B cell (primary cell): Measurements from ENCODE around the gene RBM22. TPM values are rescaled to one million over a fixed set of nuclear protein-coding genes. Genes with fewer than 3 reads are reported as not detected.

Experiments used
- ATAC-seq: fragments of 200-7000 bp; cut with Tn5 transposase; one replicate; pipeline ENCODE4 v1.10.0; 2021; ENCODE audit warnings: low read depth, mild to moderate bottlenecking, moderate number of reproducible peaks, moderate library complexity
- CTCF ChIA-PET: fragments of 350-600 bp; sonication (Branson Sonifier 250); formaldehyde crosslinking; loops from one replicate; lab custom pipeline; 2021; ENCODE audit warnings: antibody characterized with exemption, inconsistent platforms; lab: Charles Lee
- POLR2A ChIA-PET: fragments of 350-600 bp; sonication (Branson Sonifier 250); formaldehyde crosslinking; loops from one replicate; lab custom pipeline; 2021; ENCODE audit warnings: antibody characterized with exemption; lab: Charles Lee
- DNase-seq: peaks from one replicate; pipeline ENCODE4 v3.0.0; 2013
- H2AFZ ChIP-seq: 2 replicates; pipeline ENCODE4 v1.6.1; 2012; ENCODE audit warnings: mild to moderate bottlenecking, low read depth, low read length; ENCODE audit not compliant: insufficient read depth, poor library complexity, severe bottlenecking
- H3K27ac ChIP-seq, 2 donors: 1 replicate in 1 of 2; 2 replicates in 1 of 2; pipeline ENCODE4 v1.5.1; 2012 to 2013; ENCODE audit warnings: low read length in 2 of 2, mild to moderate bottlenecking in 2 of 2, moderate library complexity in 1 of 2
- H3K27me3 ChIP-seq, 4 experiments: fragments of 200-600 bp in 1 of 4; sonication (generic) in 1 of 4; replicated peaks in 1 of 4; 1 replicate in 2 of 4; 2 replicates in 2 of 4; pipeline versions ENCODE4 v1.6.1 to v1.7.0; 2013 to 2016; ENCODE audit warnings: low read length in 3 of 4, mild to moderate bottlenecking in 2 of 4, mixed read lengths in 1 of 4, moderate library complexity in 1 of 4; ENCODE audit not compliant: insufficient read depth in 4 of 4, control insufficient read depth in 3 of 4; ENCODE audit errors: control extremely low read depth in 1 of 4
- H3K36me3 ChIP-seq, 2 experiments: replicated peaks in 1 of 2; 1 replicate in 1 of 2; 2 replicates in 1 of 2; pipeline versions ENCODE4 v1.6.1 to v1.7.1; 2013; ENCODE audit warnings: low read length in 1 of 2; ENCODE audit not compliant: insufficient read depth in 2 of 2, control insufficient read depth in 1 of 2; ENCODE audit errors: control extremely low read depth in 1 of 2, extremely low read depth in 1 of 2
- H3K4me1 ChIP-seq, 2 donors: fragments of 200-600 bp in 1 of 2; sonication (generic) in 1 of 2; 1 replicate in 1 of 2; 2 replicates in 1 of 2; pipeline versions ENCODE4 v1.5.1 to v1.6.1; 2013 to 2017; ENCODE audit warnings: low read length in 2 of 2; ENCODE audit not compliant: control insufficient read depth in 2 of 2, insufficient read depth in 2 of 2
- H3K4me2 ChIP-seq: replicated peaks from 2 replicates; pipeline ENCODE3; 2012; ENCODE audit warnings: mild to moderate bottlenecking, low read depth, low read length; ENCODE audit not compliant: poor library complexity, severe bottlenecking
- H3K4me3 ChIP-seq, 5 experiments: fragments of 200-600 bp in 1 of 5; sonication (generic) in 1 of 5; 1 replicate in 3 of 5; 2 replicates in 2 of 5; pipeline versions ENCODE4 v1.5.1 to v1.7.0; 2011 to 2016; ENCODE audit warnings: low read length in 4 of 5, mild to moderate bottlenecking in 4 of 5, low read depth in 2 of 5, control low read depth in 1 of 5, moderate library complexity in 1 of 5; ENCODE audit not compliant: insufficient read depth in 1 of 5; ENCODE audit errors: control extremely low read depth in 1 of 5, extremely low read depth in 1 of 5
- H3K79me2 ChIP-seq: fragments of 200-600 bp; sonication (generic); one replicate; pipeline ENCODE4 v1.6.0; 2016; ENCODE audit warnings: low read length; ENCODE audit not compliant: control insufficient read depth, insufficient read depth
- H3K9ac ChIP-seq: fragments of 200-600 bp; sonication (generic); 2 replicates; pipeline ENCODE4 v1.6.1; 2017; ENCODE audit warnings: mild to moderate bottlenecking, low read length, moderate library complexity
- H3K9me3 ChIP-seq, 3 donors: one replicate each; pipeline versions ENCODE4 v1.6.1 to v1.7.1; 2013; ENCODE audit warnings: low read length in 2 of 3; ENCODE audit not compliant: control insufficient read depth in 2 of 3, insufficient read depth in 1 of 3; ENCODE audit errors: control extremely low read depth in 1 of 3
- H4K20me1 ChIP-seq: 2 replicates; pipeline ENCODE4 v1.6.0; 2012; ENCODE audit warnings: mild to moderate bottlenecking, low read length; ENCODE audit not compliant: insufficient read depth, control insufficient read depth, poor library complexity, severe bottlenecking
- H3K27ac Mint-ChIP-seq: one replicate; pipeline ENCODE4 v1.8.0; 2021; ENCODE audit warnings: mixed read lengths
- H3K27me3 Mint-ChIP-seq: one replicate; pipeline ENCODE4 v1.8.0; 2021; ENCODE audit warnings: mixed read lengths
- H3K4me1 Mint-ChIP-seq: one replicate; pipeline ENCODE4 v1.8.0; 2021; ENCODE audit warnings: mixed read lengths
- H3K4me3 Mint-ChIP-seq: one replicate; pipeline ENCODE4 v1.8.0; 2021; ENCODE audit warnings: mixed read lengths
- H3K9me3 Mint-ChIP-seq: one replicate; pipeline ENCODE4 v1.8.0; 2022; ENCODE audit warnings: mixed read lengths; ENCODE audit not compliant: insufficient read depth
- CTCF ChIP-seq: fragments of 200-600 bp; IDR thresholded peaks from one replicate; pipeline ENCODE4 v1.8.0; 2022; ENCODE audit warnings: antibody characterized with exemption, mild to moderate bottlenecking
- EZH2 ChIP-seq: IDR thresholded peaks from 2 replicates; pipeline ENCODE4 v1.6.1; 2012; ENCODE audit warnings: borderline replicate concordance, low read depth, mild to moderate bottlenecking, moderate library complexity, low read length; ENCODE audit not compliant: insufficient read depth, poor library complexity, severe bottlenecking
- WGBS: methylation state at CpG from one replicate; pipeline ENCODE4 v1.1.5; 2013; ENCODE audit warnings: missing lambda C conversion rate; ENCODE audit not compliant: insufficient coverage; 5-methylcytosine and 5-hydroxymethylcytosine counted together
- intact Hi-C: fragments of 100-400 bp; cut with micrococcal nuclease; formaldehyde crosslinking; loops from one replicate; pipeline ENCODE4 v1.10.0; 2022
- polyA plus RNA-seq: library from polyadenylated mRNA; depleted of rRNA; stranded (reverse); fragments of >200 nt; gene quantifications from 2 replicates; pipeline ENCODE4 v1.2.3, GENCODE V29; 2012
- total RNA-seq, 2 donors: library from RNA; stranded (reverse); fragments of 120-200 nt in 1 of 2; gene quantifications; 1 replicate in 1 of 2; 2 replicates in 1 of 2; pipeline versions ENCODE4 v1.2.3 to v1.2.4, GENCODE V29; 2013 to 2022

Gene RBM22
- total and polyA plus RNA-seq, 2 donors (not counting 1 experiment from before 2014, with no cell fraction given): 70.6 to 89.4 TPM

GRCh38 chr5:150676578-150676977 lies 24.3 kb downstream of the RBM22 start:
- ATAC-seq (no peak), DNase-seq (no peak)
- H3K4me1 Mint-ChIP-seq: peaks cover 7% of the 10 kb centered on the region
- no peak overlapping the region for H3K27ac Mint-ChIP-seq
- WGBS: over 99% methylated on average over 9 of the region's 9 CpGs
- Histone ChIP-seq H2AFZ (no peak overlapping the region), H3K9ac (no peak overlapping the region), H3K4me3 (no peak overlapping the region), H3K79me2 (no peaks in the 10 kb centered on the region), H4K20me1 (no peaks in the 10 kb centered on the region), H3K27ac (no peak overlapping the region), H3K36me3 (peaks cover 0 to 4% of the 10 kb centered on the region in 2 experiments), H3K9me3 (peaks cover 0 to 4% (median 0%) of the 10 kb centered on the region in 3 donors), H3K4me1 (peaks cover 7 to 13% of the 10 kb centered on the region in 2 donors), H3K27me3 (peaks cover 0 to 14% (median 5%) of the 10 kb centered on the region in 4 experiments), H3K4me2 (no peak overlapping the region)
- TF ChIP-seq EZH2 (no peak), CTCF (no peak)
- H3K27me3 Mint-ChIP-seq: peaks cover 5% of the 10 kb centered on the region
- no peak overlapping the region for H3K4me3 Mint-ChIP-seq
- intact Hi-C loops: no loop called here
- POLR2A ChIA-PET: interaction anchor here (0.6 kb wide), 1 partner anchor 46 kb away, joined by 3 read pairs; no protein-coding TSS in a partner anchor
- no peaks in the 10 kb centered on the region for H3K9me3 Mint-ChIP-seq
- CTCF ChIA-PET: no interaction called here

DNA sequence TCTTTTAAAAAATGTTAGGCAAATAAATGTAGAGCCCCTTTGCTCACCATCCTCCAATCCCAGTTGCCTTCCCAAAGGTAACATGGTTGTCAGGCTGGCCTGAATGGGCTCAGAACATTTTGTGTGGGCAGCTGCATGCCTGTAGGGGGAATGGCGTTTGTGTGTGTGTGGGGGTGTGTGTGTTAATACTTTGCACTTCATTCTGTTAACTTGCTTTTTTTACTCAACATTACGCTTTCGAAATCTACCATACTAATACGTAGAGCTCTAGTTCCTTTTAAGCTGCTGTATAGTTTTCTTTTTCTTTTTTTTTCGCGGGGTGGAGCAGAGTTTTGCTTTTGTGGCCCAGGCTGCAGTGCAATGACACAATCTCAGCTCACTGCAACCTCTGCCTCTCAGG lies 25.8 kb downstream of the RBM22 start:
- ChIA-PET POLR2A (interaction anchor here (0.5 kb wide), 1 partner anchor 257 kb away, joined by 4 read pairs; no protein-coding TSS in a partner anchor), CTCF (interaction anchor here (1.0 kb wide), 1 partner anchor 26 kb away, joined by 3 read pairs; the partner anchor contains the start of gene RBM22)
- no peaks in the 10 kb centered on the region for H3K79me2 ChIP-seq
- H3K9me3 ChIP-seq: peaks cover 0 to 4% (median 0%) of the 10 kb centered on the region in 3 donors
- H3K27ac Mint-ChIP-seq: no peak overlapping the region
- no peak overlapping the region for H3K4me3 ChIP-seq
- DNase-seq (no peak), ATAC-seq (no peak)
- TF ChIP-seq EZH2 (no peak), CTCF (no peak)
- no peak overlapping the region for H3K27ac ChIP-seq
- H2AFZ ChIP-seq: no peak overlapping the region
- no peak overlapping the region for H3K9ac ChIP-seq
- peaks cover 15% of the 10 kb centered on the region for H3K4me1 Mint-ChIP-seq
- H3K4me2 ChIP-seq: no peak overlapping the region
- no peaks in the 10 kb centered on the region for H3K9me3 Mint-ChIP-seq
- peaks cover 14 to 19% of the 10 kb centered on the region in 2 donors for H3K4me1 ChIP-seq
- peaks cover 0 to 29% (median 18%) of the 10 kb centered on the region in 4 experiments for H3K27me3 ChIP-seq
- no peaks in the 10 kb centered on the region for H4K20me1 ChIP-seq
- intact Hi-C loops: no loop called here
- H3K27me3 Mint-ChIP-seq: peaks cover 19% of the 10 kb centered on the region
- H3K36me3 ChIP-seq: peaks cover 0 to 4% of the 10 kb centered on the region in 2 experiments
- WGBS: 100% methylated on average over 3 of the region's 6 CpGs
- no peak overlapping the region for H3K4me3 Mint-ChIP-seq
